K562 (cell line): ENCODE results near the gene PDE6D. TPM values are rescaled to one million over a fixed set of nuclear protein-coding genes. Genes with fewer than 3 reads are reported as not detected.

Source experiments
- CC2D1A ChIP-seq: fragments of 450-650 bp; IDR thresholded peaks from 2 replicates; pipeline ENCODE4 v1.6.1; 2017; ENCODE audit warnings: mild to moderate bottlenecking
- CHD4 ChIP-seq: fragments of 200-600 bp; sonication (generic); IDR thresholded peaks from 3 replicates; pipeline ENCODE4 v1.6.1; 2012; ENCODE audit warnings: low read depth, mild to moderate bottlenecking, mixed read lengths, low read length, inconsistent platforms; ENCODE audit not compliant: insufficient read depth, insufficient replicate concordance, poor library complexity, severe bottlenecking
- COPS2 ChIP-seq: fragments of 450-650 bp; conservative IDR thresholded peaks from 2 replicates; pipeline ENCODE4 v1.6.1; 2016; ENCODE audit warnings: mild to moderate bottlenecking, moderate library complexity
- CXXC5 ChIP-seq: fragments of 250-450 bp; sonication (Bioruptor Pico); IDR thresholded peaks from 2 replicates; pipeline ENCODE4 v1.8.0; 2022; ENCODE audit warnings: inconsistent platforms, mild to moderate bottlenecking, moderate library complexity
- DNMT1 ChIP-seq: fragments of 450-650 bp; IDR thresholded peaks from 2 replicates; pipeline ENCODE4 v1.6.1; 2016; ENCODE audit warnings: antibody characterized with exemption, mild to moderate bottlenecking
- HNRNPH1 ChIP-seq: fragments of 200-400 bp; formaldehyde crosslinking; optimal IDR thresholded peaks from 2 replicates; pipeline ENCODE3; 2017; ENCODE audit warnings: low read depth, mild to moderate bottlenecking, low read length, moderate library complexity
- KDM5B ChIP-seq: fragments of 200-600 bp; sonication (generic); IDR thresholded peaks from 2 replicates; pipeline ENCODE4 v1.6.1; 2012; ENCODE audit warnings: low read depth, mild to moderate bottlenecking, moderate library complexity, low read length, control low read depth, inconsistent platforms; ENCODE audit not compliant: insufficient replicate concordance
- KHSRP ChIP-seq: fragments of 450-650 bp; IDR thresholded peaks from 2 replicates; pipeline ENCODE4 v1.6.1; 2017
- NFE2 ChIP-seq: IDR thresholded peaks from 2 replicates; pipeline ENCODE4 v1.6.1; 2014; ENCODE audit warnings: antibody characterized with exemption, low read depth
- SREBF1 ChIP-seq: fragments of 150-350 bp; IDR thresholded peaks from 2 replicates; pipeline ENCODE4 v1.6.1; 2014; ENCODE audit warnings: antibody characterized with exemption, low read depth, low read length, borderline replicate concordance
- SRSF7 ChIP-seq: fragments of 200-400 bp; formaldehyde crosslinking; optimal IDR thresholded peaks from 2 replicates; pipeline ENCODE3; 2017; ENCODE audit warnings: mild to moderate bottlenecking, low read depth, low read length
- STAT5A ChIP-seq: IDR thresholded peaks from 2 replicates; pipeline ENCODE4 v1.6.1; 2012; ENCODE audit warnings: low read length, inconsistent platforms, borderline replicate concordance
- TRIM25 ChIP-seq: fragments of 450-650 bp; IDR thresholded peaks from 2 replicates; pipeline ENCODE4 v1.7.0; 2016; ENCODE audit warnings: borderline replicate concordance
- ZHX1 ChIP-seq: fragments of 150-350 bp; conservative IDR thresholded peaks from 2 replicates; pipeline ENCODE4 v1.6.1; 2014; ENCODE audit warnings: low read length
- polyA plus RNA-seq, 8 experiments: library from polyadenylated mRNA; depleted of rRNA in 4 of 8; stranded (reverse) in 5 of 8; unstranded in 3 of 8; fragments of >200 nt; fragmentation: Nextera tagmentation in 2 of 8; fragmentation: Illumina TruSeq in 1 of 8; extraction: Ambion mirVana in 2 of 8; extraction: Trizol in 1 of 8; gene quantifications; 2 replicates each; pipeline versions ENCODE4 v1.2.1 to v1.2.3, GENCODE V29; 2011 to 2014; ENCODE audit warnings: inconsistent platforms in 1 of 8, missing spikeins in 1 of 8
- total RNA-seq, 7 experiments: library from RNA; depleted of rRNA in 6 of 7; stranded (reverse); fragments of >200 nt in 6 of 7; fragmentation: Illumina TruSeq in 2 of 7; extraction: Trizol in 2 of 7; gene quantifications; 2 replicates each; pipeline versions ENCODE4 v1.2.1 to v1.2.3, GENCODE V29; 2011 to 2021; ENCODE audit warnings: low replicate concordance in 1 of 7
- TF ChIP-seq, protein P1 (sequence below): sonication (generic); formaldehyde crosslinking; IDR thresholded peaks from 2 replicates; pipeline ENCODE4 v1.8.1; 2023; ENCODE audit warnings: mild to moderate bottlenecking, missing genetic modification reagents
- TF ChIP-seq, protein P2 (sequence below), 2 experiments: fragments of 450-650 bp in 1 of 2; IDR thresholded peaks; 2 replicates each; pipeline ENCODE4 v1.6.1; 2011 to 2017; ENCODE audit warnings: low read depth in 2 of 2, antibody characterized with exemption in 1 of 2, borderline replicate concordance in 1 of 2, low read length in 1 of 2, mild to moderate bottlenecking in 1 of 2, mixed read lengths in 1 of 2; ENCODE audit not compliant: control insufficient read depth in 1 of 2

The PDE6D gene
- total and polyA plus RNA-seq, 9 of the 15 experiments (the other 6 are each of a cell fraction or from before 2014, with no cell fraction given) = 0.65 to 11.6 (median 7.0) TPM

- TF ChIP-seq, protein P1, sequence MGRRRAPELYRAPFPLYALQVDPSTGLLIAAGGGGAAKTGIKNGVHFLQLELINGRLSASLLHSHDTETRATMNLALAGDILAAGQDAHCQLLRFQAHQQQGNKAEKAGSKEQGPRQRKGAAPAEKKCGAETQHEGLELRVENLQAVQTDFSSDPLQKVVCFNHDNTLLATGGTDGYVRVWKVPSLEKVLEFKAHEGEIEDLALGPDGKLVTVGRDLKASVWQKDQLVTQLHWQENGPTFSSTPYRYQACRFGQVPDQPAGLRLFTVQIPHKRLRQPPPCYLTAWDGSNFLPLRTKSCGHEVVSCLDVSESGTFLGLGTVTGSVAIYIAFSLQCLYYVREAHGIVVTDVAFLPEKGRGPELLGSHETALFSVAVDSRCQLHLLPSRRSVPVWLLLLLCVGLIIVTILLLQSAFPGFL (CRISPR knock-in tag) = no peak
- TF ChIP-seq CC2D1A = no peak
- TF ChIP-seq CXXC5 (CRISPR knock-in tag) = peak; percentile 84
- no peak for TF ChIP-seq NFE2
- peak; percentile 55 for TF ChIP-seq KDM5B
- TF ChIP-seq SRSF7 = no peak
- 0 out of 2 replicates have a peak, but pooled peaks have one; percentile 27 for TF ChIP-seq ZHX1
- no peak for TF ChIP-seq KHSRP
- TF ChIP-seq HNRNPH1 = no peak
- TF ChIP-seq CHD4 = no peak
- no peak for TF ChIP-seq STAT5A
- TF ChIP-seq TRIM25 = no peak
- TF ChIP-seq DNMT1 = no peak
- no peak for TF ChIP-seq COPS2
- TF ChIP-seq SREBF1 = 0 out of 2 replicates have a peak, but pooled peaks have one; percentile 54
- TF ChIP-seq, protein P2, sequence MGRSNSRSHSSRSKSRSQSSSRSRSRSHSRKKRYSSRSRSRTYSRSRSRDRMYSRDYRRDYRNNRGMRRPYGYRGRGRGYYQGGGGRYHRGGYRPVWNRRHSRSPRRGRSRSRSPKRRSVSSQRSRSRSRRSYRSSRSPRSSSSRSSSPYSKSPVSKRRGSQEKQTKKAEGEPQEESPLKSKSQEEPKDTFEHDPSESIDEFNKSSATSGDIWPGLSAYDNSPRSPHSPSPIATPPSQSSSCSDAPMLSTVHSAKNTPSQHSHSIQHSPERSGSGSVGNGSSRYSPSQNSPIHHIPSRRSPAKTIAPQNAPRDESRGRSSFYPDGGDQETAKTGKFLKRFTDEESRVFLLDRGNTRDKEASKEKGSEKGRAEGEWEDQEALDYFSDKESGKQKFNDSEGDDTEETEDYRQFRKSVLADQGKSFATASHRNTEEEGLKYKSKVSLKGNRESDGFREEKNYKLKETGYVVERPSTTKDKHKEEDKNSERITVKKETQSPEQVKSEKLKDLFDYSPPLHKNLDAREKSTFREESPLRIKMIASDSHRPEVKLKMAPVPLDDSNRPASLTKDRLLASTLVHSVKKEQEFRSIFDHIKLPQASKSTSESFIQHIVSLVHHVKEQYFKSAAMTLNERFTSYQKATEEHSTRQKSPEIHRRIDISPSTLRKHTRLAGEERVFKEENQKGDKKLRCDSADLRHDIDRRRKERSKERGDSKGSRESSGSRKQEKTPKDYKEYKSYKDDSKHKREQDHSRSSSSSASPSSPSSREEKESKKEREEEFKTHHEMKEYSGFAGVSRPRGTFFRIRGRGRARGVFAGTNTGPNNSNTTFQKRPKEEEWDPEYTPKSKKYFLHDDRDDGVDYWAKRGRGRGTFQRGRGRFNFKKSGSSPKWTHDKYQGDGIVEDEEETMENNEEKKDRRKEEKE (IDR thresholded peaks at IDR 0.05; ENCODE audit: borderline replicate concordance in 1 of 2, control insufficient read depth in 1 of 2, low read depth in 2 of 2, low read length in 1 of 2) = peak in 1 of 2 experiments; percentile 91; a peak in 2 of 4 replicates
These were observed at the start of gene PDE6D (continued) for GRCh38 chr2:231780909-231781797.
